ENCODE data around the gene TMUB1. TPM values are rescaled to one million over a fixed set of nuclear protein-coding genes. Genes with fewer than 3 reads are reported as not detected.

Gene TMUB1
- total and polyA plus RNA-seq, 2 donors (not counting 3 experiments of a cell fraction or from before 2014, with no cell fraction given) = 41.3 to 45.3 TPM

GRCh38 chr7:151107882-151108281, 24.6 kb upstream of the TMUB1 start:
- BruUV-seq (replicated peaks) = no TSS peak
- Histone ChIP-seq H3K9me3 (replicated peaks; ENCODE audit: control insufficient read depth, insufficient read depth, low read length) (no peaks in the 10 kb centered on the region), H3K4me1 (ENCODE audit: control insufficient read depth, extremely low read depth, insufficient read depth, low read length) (peaks cover 17% of the 10 kb centered on the region), H3K4me2 (ENCODE audit: insufficient read depth, low read length) (no peak overlapping the region), H3K9ac (replicated peaks; ENCODE audit: extremely low read depth, insufficient read depth, low read length) (no peak overlapping the region), H3K27me3 (ENCODE audit: control insufficient read depth in 2 of 2, insufficient read depth in 2 of 2, low read length in 2 of 2) (no peaks in the 10 kb centered on the region), H4K20me1 (replicated peaks; ENCODE audit: control insufficient read depth, extremely low read depth, insufficient read depth, low read length) (no peaks in the 10 kb centered on the region), H2AFZ (ENCODE audit: low read depth, low read length) (no peak overlapping the region), H3K4me3 (replicated peaks in 1 of 3; ENCODE audit: insufficient read depth in 1 of 3, low read depth in 1 of 3, low read length in 3 of 3) (no peak overlapping the region), H3K9me1 (replicated peaks; ENCODE audit: control insufficient read depth, extremely low read depth, insufficient read depth, low read length) (no peaks in the 10 kb centered on the region), H3K27ac (ENCODE audit: insufficient read depth, low read depth, low read length) (no peak overlapping the region), H3K79me2 (ENCODE audit: control insufficient read depth, insufficient read depth, low read length) (peaks cover 78% of the 10 kb centered on the region), H3K36me3 (ENCODE audit: control insufficient read depth in 2 of 2, extremely low read depth in 1 of 2, insufficient read depth in 2 of 2, low read length in 2 of 2) (peaks cover 0 to 2% of the 10 kb centered on the region in 2 experiments)
- DNase-seq (ENCODE audit: low read depth, low spot score) = no peak
- TF ChIP-seq POLR2AphosphoS5 (IDR thresholded peaks at IDR 0.05; ENCODE audit: insufficient read depth, low read depth, low read length) = no peak
- TF ChIP-seq CTCF (IDR thresholded peaks at IDR 0.05; ENCODE audit: extremely low read depth in 1 of 2, insufficient read depth in 1 of 2, low read depth in 1 of 2, low read length in 2 of 2) = no peak
- TF ChIP-seq JUN (IDR thresholded peaks at IDR 0.05; ENCODE audit: borderline replicate concordance, insufficient read depth, insufficient read length, low read depth) = no peak
- TF ChIP-seq EZH2 (IDR thresholded peaks at IDR 0.05; ENCODE audit: borderline replicate concordance, low read depth, low read length, severe bottlenecking) = no peak
- no peak for TF ChIP-seq GATA2 (IDR thresholded peaks at IDR 0.05; ENCODE audit: insufficient read depth, insufficient read length, low read depth, low read length)
- TF ChIP-seq MYC (IDR thresholded peaks at IDR 0.05; ENCODE audit: low read depth, low read length) = no peak
- TF ChIP-seq MAX (IDR thresholded peaks at IDR 0.05; ENCODE audit: insufficient read depth, insufficient read length) = no peak
- no peak for TF ChIP-seq FOS (IDR thresholded peaks at IDR 0.05; ENCODE audit: borderline replicate concordance, insufficient read depth, low read length)
- TF ChIP-seq POLR2A (IDR thresholded peaks at IDR 0.05; ENCODE audit: low read depth, low read length) = no peak
- dilution Hi-C loops (cut with MboI; ENCODE audit: extremely low pct_ligation_motif_present, low sequenced_read_pairs) = no loop called here
- POLR2A ChIA-PET = no interaction called here
- no peak for FAIRE-seq
- CTCF ChIA-PET = interaction anchor here (0.6 to 4.5 kb wide), 7 partner anchors 13 to 209 kb away, joined by 3 to 23 read pairs (median 3); partner anchors contain the start of gene ABCB8
- intact Hi-C loops (cut with micrococcal nuclease) = no loop called here

All from endothelial cell of umbilical vein (primary cell).